Activated CD4-positive, alpha-beta memory T cell treated with anti-CD3 and anti-CD28 coated beads for 36 hours (primary cell): ENCODE measurements around the gene SLC6A7. TPM values are rescaled to one million over a fixed set of nuclear protein-coding genes. Genes with fewer than 3 reads are reported as not detected.

Experiments
- CTCF ChIA-PET: fragments of 350-600 bp; sonication (Branson Sonifier 250); formaldehyde crosslinking; loops from one replicate; lab custom pipeline; 2021; ENCODE audit warnings: antibody characterized with exemption, inconsistent platforms; lab: Charles Lee
- POLR2A ChIA-PET: fragments of 350-600 bp; sonication (Branson Sonifier 250); formaldehyde crosslinking; loops from one replicate; lab custom pipeline; 2021; ENCODE audit warnings: antibody characterized with exemption; lab: Charles Lee
- DNase-seq: peaks from one replicate; pipeline ENCODE4 v3.0.0-alpha.2; 2020
- H3K27ac Mint-ChIP-seq: one replicate; pipeline ENCODE4 v1.8.0; 2021; ENCODE audit warnings: mixed read lengths
- H3K27me3 Mint-ChIP-seq: one replicate; pipeline ENCODE4 v1.8.0; 2021; ENCODE audit warnings: mixed read lengths
- H3K36me3 Mint-ChIP-seq: one replicate; pipeline ENCODE4 v1.8.0; 2021; ENCODE audit warnings: mixed read lengths
- H3K4me1 Mint-ChIP-seq: one replicate; pipeline ENCODE4 v1.8.0; 2021; ENCODE audit warnings: low read depth, mixed read lengths
- H3K4me3 Mint-ChIP-seq: one replicate; pipeline ENCODE4 v1.8.0; 2021; ENCODE audit warnings: mild to moderate bottlenecking, mixed read lengths
- H3K9me3 Mint-ChIP-seq: one replicate; pipeline ENCODE4 v1.8.0; 2021; ENCODE audit warnings: mixed read lengths
- intact Hi-C: fragments of 100-400 bp; cut with micrococcal nuclease; formaldehyde crosslinking; loops from one replicate; pipeline ENCODE4 v1.15.1; 2023
- total RNA-seq, 2 experiments: library from RNA; stranded (reverse); gene quantifications; one replicate each; pipeline ENCODE4 v1.2.3, GENCODE V29; 2021

SLC6A7 gene
- total RNA-seq, 2 experiments from 2014 or later, result not detected

DNA sequence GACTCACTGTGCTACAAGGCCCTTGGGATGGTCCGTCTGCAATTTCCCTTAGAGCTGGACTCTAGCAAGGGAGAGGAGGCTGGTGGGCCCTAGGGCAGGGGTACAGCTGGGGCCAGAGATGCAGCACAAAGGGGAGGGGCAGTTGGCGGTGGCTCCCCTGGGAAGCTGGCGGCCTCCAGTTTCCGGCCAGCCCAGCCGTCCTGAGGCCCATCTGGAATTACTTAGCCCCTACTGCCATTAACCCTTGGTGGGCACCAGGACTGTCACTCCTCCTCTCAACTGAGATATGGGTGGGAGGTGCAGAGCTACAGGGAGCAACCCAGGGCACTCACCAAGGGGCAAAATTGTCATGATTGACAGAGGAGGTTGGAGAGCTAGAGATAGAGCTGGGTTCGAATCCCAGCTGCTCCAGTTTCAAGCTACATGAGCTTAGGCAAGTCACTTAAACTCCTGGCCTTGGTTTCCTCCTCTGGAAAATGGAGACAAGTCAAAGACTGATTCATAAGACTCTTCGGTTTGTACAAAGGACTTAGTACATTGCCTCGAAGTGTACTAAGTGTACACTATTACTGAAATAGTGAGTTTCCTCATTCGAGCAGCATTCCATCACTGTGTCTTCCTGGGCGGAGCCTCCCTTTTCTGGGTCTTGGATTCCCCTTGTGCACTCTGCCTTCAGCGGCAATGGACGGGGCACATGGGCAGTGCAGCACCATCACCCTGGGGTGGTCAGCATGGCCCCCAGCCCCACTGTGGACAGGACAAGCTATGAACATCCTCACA, 31.5 kb upstream of the SLC6A7 start:
- ChIA-PET POLR2A (no interaction called here), CTCF (interaction anchor here (0.9 to 1.7 kb wide), 5 partner anchors 8 to 278 kb away, joined by 3 to 7 read pairs (median 3); no protein-coding TSS in a partner anchor)
- H3K27ac Mint-ChIP-seq, result no peak overlapping the region
- H3K36me3 Mint-ChIP-seq, result no peaks in the 10 kb centered on the region
- intact Hi-C loops, result no loop called here
- DNase-seq, result no peak
- peaks cover 7% of the 10 kb centered on the region for H3K4me1 Mint-ChIP-seq
- no peak overlapping the region for H3K4me3 Mint-ChIP-seq
- no peaks in the 10 kb centered on the region for H3K9me3 Mint-ChIP-seq
- peaks cover 24% of the 10 kb centered on the region for H3K27me3 Mint-ChIP-seq

DNA sequence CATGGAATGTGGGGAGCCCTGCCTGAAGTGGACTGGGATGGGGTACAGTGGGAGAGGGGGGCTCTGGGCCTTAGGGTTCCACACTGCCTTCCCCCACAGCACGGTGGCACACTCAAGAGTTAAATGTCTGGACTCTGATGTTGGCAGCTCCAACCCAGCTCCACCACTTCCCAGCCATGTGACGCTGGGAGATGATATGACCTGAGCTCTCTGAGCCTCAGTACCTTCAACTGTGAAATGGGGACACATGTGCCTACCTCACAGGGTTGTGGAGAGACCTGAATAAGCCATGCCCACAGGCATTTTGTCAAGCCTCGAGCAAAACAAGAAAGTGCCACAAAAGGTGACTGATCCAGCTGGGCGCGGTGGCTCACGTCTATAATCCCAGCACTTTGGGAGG, 30.8 kb upstream of the SLC6A7 start:
- Mint-ChIP-seq H3K4me3 (no peak overlapping the region), H3K4me1 (peaks cover 7% of the 10 kb centered on the region), H3K27ac (no peak overlapping the region), H3K9me3 (no peaks in the 10 kb centered on the region), H3K36me3 (no peaks in the 10 kb centered on the region), H3K27me3 (peaks cover 22% of the 10 kb centered on the region)
- ChIA-PET CTCF (interaction anchor here (0.9 to 1.7 kb wide), 4 partner anchors 8 to 191 kb away, joined by 3 to 7 read pairs (median 4); no protein-coding TSS in a partner anchor), POLR2A (no interaction called here)
- intact Hi-C loops, result no loop called here
- no peak for DNase-seq

DNA sequence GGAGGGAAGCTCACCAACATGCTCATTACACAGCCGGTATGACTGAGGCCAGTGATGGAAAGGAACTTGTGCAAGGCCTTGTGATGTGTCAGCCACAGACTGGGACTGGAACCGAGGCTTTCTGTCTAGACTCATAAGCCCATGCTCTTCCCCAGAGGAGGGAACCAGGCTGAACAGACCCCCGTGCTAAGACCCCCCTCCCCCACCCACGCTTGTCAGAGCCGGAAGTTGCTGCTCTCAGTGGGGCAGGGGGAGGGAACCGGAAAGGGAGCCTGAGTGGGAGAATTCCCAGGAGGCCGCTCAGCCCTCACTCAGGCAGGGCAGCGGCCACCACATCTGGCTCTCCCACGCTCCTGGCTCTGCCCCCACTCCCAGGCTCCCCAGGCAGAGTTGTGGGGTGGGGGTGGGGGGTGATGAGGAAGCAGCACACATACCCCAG, 30.1 kb upstream of the SLC6A7 start:
- ChIA-PET POLR2A (no interaction called here), CTCF (interaction anchor here (0.9 to 1.7 kb wide), 4 partner anchors 9 to 191 kb away, joined by 3 to 7 read pairs (median 4); no protein-coding TSS in a partner anchor)
- intact Hi-C loops, result no loop called here
- H3K27me3 Mint-ChIP-seq, result peaks cover 18% of the 10 kb centered on the region
- DNase-seq, result no peak
- no peaks in the 10 kb centered on the region for H3K36me3 Mint-ChIP-seq
- H3K4me3 Mint-ChIP-seq, result no peak overlapping the region
- H3K9me3 Mint-ChIP-seq, result no peaks in the 10 kb centered on the region
- peaks cover 7% of the 10 kb centered on the region for H3K4me1 Mint-ChIP-seq
- H3K27ac Mint-ChIP-seq, result no peak overlapping the region

DNA sequence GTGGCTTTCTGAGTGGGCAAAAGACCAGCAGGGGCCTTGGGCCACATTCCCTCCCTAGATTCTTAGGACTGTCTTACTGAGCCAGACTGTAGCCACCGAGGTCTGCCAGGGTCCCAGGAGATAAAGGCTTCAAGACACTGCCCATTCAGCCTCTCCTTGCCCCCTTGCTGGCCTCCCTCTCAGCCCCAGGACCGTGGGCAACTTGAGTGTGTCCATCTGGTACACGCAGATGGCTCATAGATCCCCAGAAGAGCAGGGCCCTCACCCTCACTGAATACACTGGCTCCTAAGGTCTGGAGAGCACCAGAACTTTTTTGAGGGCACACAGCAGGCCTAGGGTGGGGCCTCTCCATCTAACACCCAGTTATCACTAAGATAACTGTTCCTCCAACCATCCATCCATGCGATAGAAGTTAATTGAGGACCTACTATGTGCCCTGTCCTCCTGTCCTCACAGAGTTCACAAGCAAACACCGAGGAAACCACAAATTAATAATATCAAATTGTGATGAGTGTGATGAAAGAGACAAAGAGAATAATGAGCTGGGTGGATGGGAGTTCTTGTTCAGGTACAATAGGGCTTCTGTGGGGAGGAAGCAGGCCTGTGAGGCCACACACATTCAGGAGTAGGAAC, 29.3 kb upstream of the SLC6A7 start:
- no peak overlapping the region for H3K4me3 Mint-ChIP-seq
- CTCF ChIA-PET, result interaction anchor here (1.0 to 1.1 kb wide), 2 partner anchors 58 to 226 kb away, joined by 3 to 7 read pairs; no protein-coding TSS in a partner anchor
- POLR2A ChIA-PET, result no interaction called here
- peaks cover 19% of the 10 kb centered on the region for H3K27me3 Mint-ChIP-seq
- no peak for DNase-seq
- no peak overlapping the region for H3K27ac Mint-ChIP-seq
- no peaks in the 10 kb centered on the region for H3K9me3 Mint-ChIP-seq
- H3K36me3 Mint-ChIP-seq, result no peaks in the 10 kb centered on the region
- H3K4me1 Mint-ChIP-seq, result peaks cover 7% of the 10 kb centered on the region
- intact Hi-C loops, result loop anchor here (1.0 kb wide), 3 partner anchors 58 to 276 kb away; no protein-coding TSS in a partner anchor

DNA sequence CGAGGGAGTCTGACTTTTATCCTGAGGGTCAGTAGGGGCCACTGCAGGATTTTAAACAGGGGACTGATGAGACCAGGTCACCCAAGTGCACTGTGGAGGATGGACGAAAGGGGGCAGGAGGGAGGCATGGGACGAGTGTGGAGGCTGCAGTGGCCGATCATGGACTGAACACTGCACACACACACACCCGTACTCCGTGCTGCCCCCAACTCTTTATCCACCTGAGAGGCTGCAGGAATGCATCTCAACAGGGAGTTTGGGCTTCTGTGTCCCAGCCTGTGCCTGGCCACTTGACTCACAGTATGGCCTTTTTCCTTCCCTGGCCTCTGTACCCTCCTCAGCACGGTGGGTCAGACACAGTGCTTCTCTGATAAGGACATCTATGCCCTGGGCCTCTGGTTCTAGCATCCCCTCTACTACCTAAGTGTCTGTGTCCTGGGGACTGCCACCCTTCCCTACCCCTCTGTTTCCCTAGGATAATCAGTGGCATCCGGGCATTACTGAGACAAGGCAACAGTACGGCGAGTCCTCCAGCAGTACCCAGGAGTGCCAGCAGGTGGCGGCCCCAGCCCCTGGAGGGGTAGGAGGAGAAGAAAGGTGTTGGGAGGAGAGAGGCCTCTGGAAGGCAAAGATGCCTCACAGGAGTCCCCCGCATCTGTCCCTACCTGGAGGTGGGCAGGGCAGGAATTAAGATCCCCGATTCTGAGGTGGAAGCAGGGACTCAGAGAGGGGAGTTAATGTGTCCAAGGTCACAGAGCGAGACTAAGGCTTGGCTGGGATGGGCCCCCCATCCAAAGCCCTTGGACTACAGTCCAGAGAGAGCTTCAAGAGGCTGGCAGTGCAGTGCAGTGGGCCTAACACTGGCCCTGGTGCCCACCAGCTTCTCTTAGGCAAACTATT, 28.4 kb upstream of the SLC6A7 start:
- intact Hi-C loops, result loop anchor here (1.0 kb wide), 3 partner anchors 57 to 275 kb away; no protein-coding TSS in a partner anchor
- POLR2A ChIA-PET, result no interaction called here
- CTCF ChIA-PET, result interaction anchor here (0.8 to 2.2 kb wide), 8 partner anchors 11 to 273 kb away, joined by 3 to 18 read pairs (median 4); no protein-coding TSS in a partner anchor
- no peak overlapping the region for H3K27ac Mint-ChIP-seq
- no peaks in the 10 kb centered on the region for H3K4me1 Mint-ChIP-seq
- peaks cover 20% of the 10 kb centered on the region for H3K27me3 Mint-ChIP-seq
- DNase-seq, result peak; percentile 84
- no peak overlapping the region for H3K4me3 Mint-ChIP-seq
- H3K36me3 Mint-ChIP-seq, result no peaks in the 10 kb centered on the region
- H3K9me3 Mint-ChIP-seq, result no peaks in the 10 kb centered on the region

DNA sequence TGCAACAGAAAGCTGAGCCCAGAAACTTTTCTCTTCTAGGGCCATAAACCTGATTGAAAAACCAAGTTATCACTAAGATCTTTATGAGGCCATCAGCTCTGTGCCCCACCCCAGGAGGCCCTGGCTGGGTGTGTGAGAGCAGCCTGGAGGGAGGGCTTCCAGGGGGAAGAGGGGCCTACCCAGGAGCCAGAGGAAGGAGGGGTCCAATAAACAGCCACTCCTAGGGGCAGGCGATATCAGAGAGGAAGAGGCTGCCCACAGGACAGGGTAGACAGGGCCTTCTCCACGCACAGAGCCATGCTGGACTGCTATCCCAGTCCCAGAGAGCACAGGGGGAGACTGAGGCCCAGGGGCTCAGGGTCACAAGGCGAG, 27.7 kb upstream of the SLC6A7 start:
- no peak overlapping the region for H3K27ac Mint-ChIP-seq
- H3K4me3 Mint-ChIP-seq, result no peak overlapping the region
- intact Hi-C loops, result no loop called here
- H3K9me3 Mint-ChIP-seq, result no peaks in the 10 kb centered on the region
- H3K4me1 Mint-ChIP-seq, result no peaks in the 10 kb centered on the region
- peaks cover 17% of the 10 kb centered on the region for H3K27me3 Mint-ChIP-seq
- ChIA-PET POLR2A (no interaction called here), CTCF (interaction anchor here (0.8 to 2.2 kb wide), 7 partner anchors 9 to 272 kb away, joined by 3 to 18 read pairs (median 4); no protein-coding TSS in a partner anchor)
- DNase-seq, result no peak
- H3K36me3 Mint-ChIP-seq, result no peaks in the 10 kb centered on the region

DNA sequence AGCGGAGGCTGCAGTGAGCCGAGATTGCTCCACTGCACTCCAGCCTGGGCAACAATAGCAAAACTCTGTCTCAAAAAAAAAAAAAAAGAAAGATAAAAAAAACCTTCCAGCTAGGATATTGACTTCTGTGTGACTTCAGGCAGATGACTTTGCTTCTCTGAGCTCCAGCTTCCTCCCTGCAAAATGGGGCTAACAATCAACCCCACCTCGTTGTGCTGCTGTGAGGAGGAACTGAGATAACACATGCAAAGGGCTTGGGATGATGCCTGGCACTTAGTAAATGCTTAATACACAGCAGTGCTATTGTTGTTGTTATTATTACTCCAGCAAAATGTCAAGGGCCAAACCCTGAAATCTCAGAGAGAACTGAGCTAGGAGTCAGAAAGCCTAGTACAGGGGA, 26.8 kb upstream of the SLC6A7 start:
- no peaks in the 10 kb centered on the region for H3K36me3 Mint-ChIP-seq
- no peaks in the 10 kb centered on the region for H3K9me3 Mint-ChIP-seq
- H3K27ac Mint-ChIP-seq, result no peak overlapping the region
- intact Hi-C loops, result no loop called here
- CTCF ChIA-PET, result interaction anchor here (0.6 to 2.2 kb wide), 9 partner anchors 8 to 271 kb away, joined by 3 to 18 read pairs (median 4); no protein-coding TSS in a partner anchor
- no peak for DNase-seq
- peaks cover 18% of the 10 kb centered on the region for H3K27me3 Mint-ChIP-seq
- no peak overlapping the region for H3K4me3 Mint-ChIP-seq
- POLR2A ChIA-PET, result no interaction called here
- peaks cover 3% of the 10 kb centered on the region for H3K4me1 Mint-ChIP-seq

DNA sequence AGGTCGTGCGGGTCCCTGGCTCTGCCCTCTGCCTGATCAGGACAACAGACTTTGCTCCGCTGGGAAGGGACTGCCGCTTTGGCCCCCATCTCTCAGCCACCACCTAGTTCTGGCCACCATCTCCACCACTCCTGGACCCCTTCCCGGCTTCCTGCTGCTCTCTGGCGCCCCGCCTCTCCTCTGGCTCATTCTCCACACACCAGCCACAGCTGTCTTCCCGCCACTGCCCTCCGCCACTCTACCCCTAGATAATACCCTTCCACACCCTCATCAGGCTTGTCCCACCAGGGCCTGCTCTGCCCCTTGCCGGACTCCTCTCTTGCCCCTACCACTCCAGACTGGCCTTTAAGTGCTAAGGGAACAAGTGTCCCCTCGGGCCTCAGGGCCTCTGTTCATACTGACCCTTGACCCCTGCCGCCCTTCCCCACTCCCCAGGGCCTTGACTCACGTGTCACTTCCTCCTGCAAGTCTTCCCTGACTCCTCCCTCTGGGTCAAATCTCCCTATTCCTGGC, 26.3 kb upstream of the SLC6A7 start:
- Mint-ChIP-seq H3K36me3 (no peaks in the 10 kb centered on the region), H3K27ac (no peak overlapping the region), H3K4me3 (no peak overlapping the region), H3K27me3 (peaks cover 24% of the 10 kb centered on the region), H3K4me1 (peaks cover 3% of the 10 kb centered on the region), H3K9me3 (no peaks in the 10 kb centered on the region)
- intact Hi-C loops, result no loop called here
- ChIA-PET POLR2A (no interaction called here), CTCF (interaction anchor here (0.6 to 2.2 kb wide), 5 partner anchors 8 to 99 kb away, joined by 3 to 18 read pairs (median 4); no protein-coding TSS in a partner anchor)
- no peak for DNase-seq

DNA sequence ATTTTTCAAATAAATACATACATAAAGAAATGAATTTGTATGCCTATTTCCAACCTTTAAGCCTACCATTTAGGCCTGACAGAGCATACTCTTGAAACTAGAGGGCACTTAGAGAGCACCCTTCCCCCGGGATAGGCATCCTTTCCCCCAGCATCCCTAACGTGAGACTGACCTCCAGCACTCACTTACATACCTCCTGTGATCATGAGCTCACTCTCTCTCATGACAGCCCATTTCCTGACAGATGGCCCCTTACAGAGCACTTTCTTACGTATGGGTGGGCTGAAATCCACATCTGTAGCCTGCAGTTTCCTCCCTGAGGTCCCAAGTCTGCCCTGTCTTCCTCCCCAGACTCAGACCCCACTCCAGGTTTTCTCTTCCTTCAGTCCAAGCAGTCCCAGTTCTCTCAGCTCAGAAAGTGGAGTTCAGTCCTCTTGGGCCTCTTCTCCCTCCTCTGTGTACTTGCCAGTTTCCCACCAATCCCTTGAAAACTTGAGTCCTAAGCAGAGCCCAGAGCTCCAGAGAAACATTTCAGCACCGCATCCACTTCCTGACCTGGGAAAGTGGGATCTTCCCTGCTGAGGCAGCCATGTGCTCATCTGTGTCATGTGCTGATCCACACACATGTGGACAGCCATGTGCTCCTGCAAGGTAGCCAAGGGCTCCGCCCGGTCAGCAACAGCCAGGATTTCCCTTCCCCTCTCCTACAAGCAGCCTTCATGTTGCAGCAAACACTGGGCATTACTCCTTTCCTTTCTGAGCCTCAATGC, 25.5 kb upstream of the SLC6A7 start:
- intact Hi-C loops, result no loop called here
- Mint-ChIP-seq H3K27ac (no peak overlapping the region), H3K27me3 (peaks cover 29% of the 10 kb centered on the region), H3K9me3 (no peaks in the 10 kb centered on the region), H3K4me1 (peaks cover 3% of the 10 kb centered on the region), H3K36me3 (no peaks in the 10 kb centered on the region), H3K4me3 (no peak overlapping the region)
- POLR2A ChIA-PET, result no interaction called here
- DNase-seq, result no peak
- CTCF ChIA-PET, result no interaction called here

DNA sequence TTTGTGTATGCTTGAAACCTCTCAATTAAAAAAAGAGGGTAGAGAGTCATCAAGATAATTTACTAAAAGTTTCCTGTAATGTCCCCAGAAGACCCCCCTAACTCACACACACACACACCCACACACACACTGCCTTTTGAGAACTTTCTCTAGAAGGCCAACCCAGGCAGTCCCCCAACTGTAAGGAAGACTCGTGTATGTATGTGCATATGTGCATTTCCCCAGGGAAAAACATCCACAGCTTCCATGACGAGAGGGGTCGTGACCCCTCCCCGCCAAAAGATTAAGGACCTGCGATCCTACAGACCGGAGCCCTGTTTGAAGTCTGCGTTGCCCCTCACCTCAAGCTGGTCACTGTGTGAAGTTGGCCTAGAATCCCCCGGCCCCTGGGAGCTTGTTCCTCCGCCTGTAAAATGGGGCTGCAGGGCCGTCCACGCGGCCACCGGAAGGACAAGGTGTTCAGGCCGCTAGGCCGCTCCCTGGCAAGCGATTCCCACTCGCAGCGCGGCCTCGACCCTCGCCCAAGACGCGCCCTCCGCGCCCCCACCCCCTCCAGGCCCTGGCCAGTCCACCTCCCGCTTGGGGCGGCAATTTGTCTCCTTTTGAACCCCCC, 23.7 kb upstream of the SLC6A7 start:
- ChIA-PET POLR2A (no interaction called here), CTCF (interaction anchor here (1.0 kb wide), 1 partner anchor 186 kb away, joined by 3 read pairs; no protein-coding TSS in a partner anchor)
- H3K4me1 Mint-ChIP-seq, result peaks cover 3% of the 10 kb centered on the region
- no peaks in the 10 kb centered on the region for H3K36me3 Mint-ChIP-seq
- DNase-seq, result no peak
- H3K27me3 Mint-ChIP-seq, result peaks cover 33% of the 10 kb centered on the region
- intact Hi-C loops, result no loop called here
- H3K4me3 Mint-ChIP-seq, result no peak overlapping the region
- no peaks in the 10 kb centered on the region for H3K9me3 Mint-ChIP-seq
- no peak overlapping the region for H3K27ac Mint-ChIP-seq
